Nucleus accumbens (tissue), 56 donors: ENCODE measurements around the gene HGS.

Source experiments
- DNase-seq, 56 donors: peaks; one replicate each; lab custom pipeline; 2025; lab: John Stamatoyannopoulos, UW

Gene HGS, protein sequence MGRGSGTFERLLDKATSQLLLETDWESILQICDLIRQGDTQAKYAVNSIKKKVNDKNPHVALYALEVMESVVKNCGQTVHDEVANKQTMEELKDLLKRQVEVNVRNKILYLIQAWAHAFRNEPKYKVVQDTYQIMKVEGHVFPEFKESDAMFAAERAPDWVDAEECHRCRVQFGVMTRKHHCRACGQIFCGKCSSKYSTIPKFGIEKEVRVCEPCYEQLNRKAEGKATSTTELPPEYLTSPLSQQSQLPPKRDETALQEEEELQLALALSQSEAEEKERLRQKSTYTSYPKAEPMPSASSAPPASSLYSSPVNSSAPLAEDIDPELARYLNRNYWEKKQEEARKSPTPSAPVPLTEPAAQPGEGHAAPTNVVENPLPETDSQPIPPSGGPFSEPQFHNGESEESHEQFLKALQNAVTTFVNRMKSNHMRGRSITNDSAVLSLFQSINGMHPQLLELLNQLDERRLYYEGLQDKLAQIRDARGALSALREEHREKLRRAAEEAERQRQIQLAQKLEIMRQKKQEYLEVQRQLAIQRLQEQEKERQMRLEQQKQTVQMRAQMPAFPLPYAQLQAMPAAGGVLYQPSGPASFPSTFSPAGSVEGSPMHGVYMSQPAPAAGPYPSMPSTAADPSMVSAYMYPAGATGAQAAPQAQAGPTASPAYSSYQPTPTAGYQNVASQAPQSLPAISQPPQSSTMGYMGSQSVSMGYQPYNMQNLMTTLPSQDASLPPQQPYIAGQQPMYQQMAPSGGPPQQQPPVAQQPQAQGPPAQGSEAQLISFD

DNA sequence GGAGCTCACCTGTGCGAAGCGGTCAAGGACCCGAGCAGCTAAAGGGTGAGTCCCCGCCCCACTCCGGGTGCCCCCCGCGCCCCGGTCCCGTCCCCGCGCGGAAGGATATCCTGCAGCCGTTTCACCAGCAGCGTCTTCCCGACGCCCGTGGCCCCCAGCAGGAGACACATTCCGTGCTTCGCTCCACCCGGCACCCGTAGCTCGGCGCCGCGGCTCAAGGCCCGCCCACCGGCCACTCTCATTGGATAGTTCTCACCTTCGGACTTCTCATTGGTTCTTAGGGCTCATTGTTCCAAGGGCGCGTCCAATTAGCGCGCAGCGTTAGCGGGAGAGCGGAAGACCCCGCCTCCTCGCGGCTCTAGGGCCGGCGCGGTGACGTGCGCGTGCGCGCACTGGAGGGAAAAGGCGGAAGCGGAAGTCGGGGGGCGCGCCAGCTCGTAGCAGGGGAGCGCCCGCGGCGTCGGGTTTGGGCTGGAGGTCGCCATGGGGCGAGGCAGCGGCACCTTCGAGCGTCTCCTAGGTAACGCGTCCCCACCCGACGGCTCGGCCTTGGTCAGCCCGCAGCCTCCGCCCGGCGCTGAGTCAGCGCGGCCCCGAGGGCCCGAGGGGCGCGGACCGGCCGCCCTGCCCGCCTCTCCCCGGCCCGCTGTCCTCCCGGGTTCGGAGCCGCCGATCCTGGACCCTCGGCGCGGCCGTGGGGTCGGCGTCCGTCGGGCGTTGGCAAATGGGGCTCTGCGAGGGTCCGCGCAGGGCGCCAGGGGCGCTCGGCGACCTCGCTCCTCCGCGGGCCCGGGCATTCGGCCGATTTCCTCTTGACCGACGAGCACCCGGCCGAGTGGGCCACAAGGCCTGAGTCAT lies at the start of gene HGS, which contains the start of gene ARL16:
Gene HGS (plus strand): TSS at position 428 of the 858 bp plus-strand sequence. CDS start 56 bp downstream, at position 484.
Gene ARL16 (minus strand): TSS at position 214 of the 858 bp plus-strand sequence. CDS start 44 bp downstream, at position 170.
- DNase-seq = peak; percentile 72 to 98 (median 94)

DNA sequence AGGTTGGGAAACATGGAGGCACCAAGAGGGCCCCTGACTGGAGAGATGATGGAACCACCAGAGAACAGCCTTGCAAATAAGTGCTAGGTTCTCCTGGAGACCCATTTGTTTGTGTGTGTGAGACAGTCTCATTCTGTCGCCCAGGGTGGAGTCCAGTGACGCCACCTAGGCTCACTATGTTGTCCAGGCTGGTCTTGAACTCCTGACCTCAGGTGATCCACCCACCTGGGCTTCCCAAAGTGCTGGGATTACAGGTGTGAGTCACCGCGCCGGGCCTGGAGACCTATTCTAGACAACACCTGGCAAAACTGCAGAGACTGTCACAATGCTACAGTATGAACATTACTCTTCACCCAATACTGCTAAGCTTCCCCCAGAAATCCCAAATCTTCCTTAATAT lies 48.4 kb upstream of the HGS start:
- DNase-seq = no peak

GRCh38 chr17:81635973-81636504 lies 47.8 kb upstream of the HGS start:
- DNase-seq = no peak

- DNase-seq = peak in 54 of 56 donors; percentile 22 to 88 (median 74)
These were observed 47.1 kb upstream of the HGS start, which contains the start of the genes NPLOC4 and TSPAN10 for GRCh38 chr17:81636505-81637288. NPLOC4 (minus strand) TSS chr17:81637112; CDS start chr17:81636930, 182 bp downstream. TSPAN10 (plus strand) TSS chr17:81637196; CDS start chr17:81642413, 5,217 bp downstream.

DNA sequence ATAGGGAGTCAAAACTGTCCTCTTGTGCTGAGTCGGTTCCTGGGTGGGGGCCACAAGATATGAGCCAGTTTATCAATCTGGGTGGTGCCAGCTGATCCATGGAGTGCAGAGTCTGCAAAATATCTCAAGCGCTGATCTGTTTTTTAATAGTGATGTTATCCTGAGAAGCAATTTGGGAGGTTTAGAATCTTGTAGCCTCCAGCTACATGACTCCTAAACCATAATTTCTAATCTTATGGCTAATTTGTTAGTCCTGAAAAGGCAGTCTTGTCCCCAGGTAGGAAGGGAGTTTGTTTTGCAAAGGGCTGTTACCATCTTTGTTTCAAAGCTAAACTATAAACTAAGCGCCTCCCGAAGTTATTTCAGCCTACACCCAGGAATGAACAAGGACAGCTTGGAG lies 45.1 kb upstream of the HGS start:
- DNase-seq = no peak

DNA sequence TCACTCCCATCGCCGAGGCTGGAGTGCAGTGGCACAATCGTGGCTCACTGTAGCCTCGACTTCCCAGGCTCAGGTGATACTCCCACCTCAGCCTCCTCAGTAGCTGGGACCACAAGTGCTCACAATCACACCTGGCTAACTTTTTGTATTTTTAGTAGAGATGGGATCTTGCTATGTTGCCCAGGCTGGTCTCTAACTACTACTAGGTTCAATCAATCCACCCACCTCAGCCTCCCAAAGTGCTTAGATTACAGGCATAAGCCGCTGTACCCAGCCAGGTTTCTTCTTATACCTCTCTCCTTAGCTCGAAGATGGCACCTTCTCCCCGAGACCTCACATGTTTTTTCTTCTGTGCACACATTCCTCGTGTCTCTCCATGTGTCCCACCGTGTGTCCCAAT lies 43.8 kb upstream of the HGS start:
- DNase-seq = no peak

DNA sequence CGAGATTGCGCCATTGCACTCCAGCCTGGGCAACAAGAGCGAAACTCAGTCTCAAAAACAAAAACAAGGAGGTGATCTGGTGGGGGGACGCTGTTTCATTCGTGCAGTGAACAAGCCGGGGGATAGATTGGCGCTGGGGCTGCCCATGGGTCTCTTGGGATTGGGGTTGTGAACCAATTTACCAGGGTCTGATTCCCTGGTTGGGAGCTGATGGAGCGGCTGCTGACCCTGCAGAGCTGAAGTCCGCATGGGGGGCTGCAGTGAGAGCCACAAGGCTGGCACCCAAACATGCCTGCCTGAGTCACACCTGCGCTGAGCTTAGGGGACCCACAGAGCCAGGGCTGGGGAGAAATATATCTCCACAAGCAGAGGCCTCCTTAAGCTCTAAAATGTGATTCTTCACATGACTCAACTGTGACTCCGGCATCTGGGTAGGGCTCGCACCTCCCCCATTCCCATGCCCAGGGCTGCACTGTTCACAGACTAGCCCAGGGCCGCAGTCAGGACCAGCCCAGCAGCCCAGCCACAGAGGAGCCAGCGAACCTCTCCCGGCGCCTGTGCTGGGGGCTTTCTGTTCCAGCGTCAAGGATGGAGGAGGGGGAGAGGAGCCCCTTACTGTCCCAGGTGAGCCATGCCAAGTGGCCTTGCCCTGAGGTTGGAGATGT lies 41.9 kb upstream of the HGS start:
- DNase-seq = no peak

DNA sequence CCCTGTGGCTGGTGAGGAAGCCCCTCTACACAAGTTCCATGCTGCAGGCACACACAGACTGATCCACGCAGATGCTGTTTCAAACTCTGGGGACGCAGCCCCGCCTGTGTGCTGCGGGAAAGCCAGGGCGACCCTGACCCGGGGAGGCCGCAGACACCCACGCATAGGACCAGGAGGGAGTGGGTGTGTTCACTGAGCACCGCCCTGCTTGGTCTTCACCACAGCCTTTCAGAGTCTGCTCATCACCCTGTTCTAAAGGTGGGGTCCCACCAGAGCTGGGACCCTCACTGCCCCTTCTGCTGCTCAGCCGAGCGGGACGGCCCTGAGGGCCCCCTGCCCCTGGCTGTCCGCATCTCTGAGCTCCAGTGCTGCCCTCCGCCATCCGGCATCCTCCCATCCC lies 39.3 kb upstream of the HGS start:
- DNase-seq = no peak

- DNase-seq = no peak
These were observed 38.5 kb upstream of the HGS start for GRCh38 chr17:81644976-81645952.

DNA sequence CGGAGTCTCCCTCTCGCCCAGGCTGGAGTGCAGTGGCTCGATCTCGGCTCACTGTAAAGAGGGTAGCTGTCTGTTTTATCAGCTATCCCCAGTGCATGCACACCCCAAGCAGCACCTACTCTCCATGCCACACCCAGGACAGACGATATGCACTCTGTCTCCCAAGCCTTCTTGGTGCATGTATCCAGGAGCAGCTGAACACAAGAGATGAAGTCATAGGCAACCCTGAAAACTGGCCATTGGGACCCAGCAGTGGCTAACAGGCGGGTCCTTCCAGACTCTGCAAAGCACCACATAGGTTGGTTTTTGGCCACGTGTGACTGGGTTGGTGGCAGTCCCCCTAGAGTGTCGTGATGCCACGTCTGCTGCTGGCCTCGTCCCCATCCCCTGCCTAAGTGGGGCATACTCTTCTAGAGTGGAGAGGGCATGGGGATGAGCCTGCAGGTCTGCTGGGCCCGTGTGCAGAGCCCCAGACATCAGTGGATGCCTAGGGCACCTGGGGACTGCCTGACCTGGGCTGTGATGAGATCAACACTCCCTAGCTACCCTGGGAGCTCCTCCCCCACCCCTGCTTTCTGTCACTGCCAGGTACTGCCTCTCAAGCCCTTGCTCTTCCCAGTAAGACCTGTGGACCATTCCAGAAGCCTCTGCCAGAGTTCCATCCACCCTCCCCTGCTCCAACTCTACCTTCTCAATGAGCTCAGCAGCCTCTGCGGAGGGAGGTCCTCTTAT lies 36.8 kb upstream of the HGS start:
- no peak for DNase-seq

DNA sequence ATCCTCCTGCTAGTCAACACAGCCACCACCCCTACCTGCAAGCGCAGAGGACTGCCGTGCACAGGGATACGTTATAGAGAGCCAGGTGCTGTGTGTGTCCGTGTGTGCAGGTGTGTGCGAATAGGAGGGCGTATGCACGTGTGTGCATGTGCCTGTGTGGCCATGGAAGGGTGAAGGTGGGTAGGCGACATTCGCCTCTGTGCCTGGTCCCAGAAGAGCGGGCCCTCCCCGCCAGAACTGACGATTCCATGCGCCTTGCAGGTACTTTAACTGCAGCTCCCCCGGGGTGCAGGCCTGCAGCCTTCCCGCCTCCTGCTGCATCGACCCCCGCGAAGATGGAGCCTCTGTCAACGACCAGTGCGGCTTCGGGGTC lies 36.2 kb upstream of the HGS start:
- DNase-seq = no peak

- no peak for DNase-seq
These were observed 35.7 kb upstream of the HGS start for GRCh38 chr17:81648013-81648706.

- DNase-seq = no peak
These were observed 35.1 kb upstream of the HGS start for GRCh38 chr17:81648707-81649085.

- DNase-seq = no peak
These were observed 32.9 kb upstream of the HGS start for GRCh38 chr17:81650951-81651350.

DNA sequence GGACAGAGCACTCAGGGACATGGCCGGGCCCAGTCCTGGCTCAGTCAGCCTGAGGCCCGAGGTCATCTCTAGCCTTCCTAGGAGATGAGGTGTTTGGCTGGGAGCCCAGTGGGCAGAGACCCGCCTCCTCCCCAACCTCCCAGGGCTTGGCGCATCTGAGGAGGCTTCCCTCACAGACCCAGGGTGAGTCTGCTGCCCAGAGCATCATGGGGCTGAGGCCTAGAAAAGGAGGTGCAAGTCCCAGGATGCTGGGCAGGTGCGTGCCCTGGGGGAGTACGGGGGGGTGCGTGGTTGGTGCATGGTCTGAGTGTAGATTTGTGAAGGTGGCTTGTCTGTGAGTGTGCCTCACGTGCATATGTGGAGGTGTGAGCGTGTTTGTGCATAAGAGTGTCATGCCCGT lies 32.1 kb upstream of the HGS start:
- DNase-seq = no peak
